Ishikawa (cell line): ENCODE data around the gene UNC5B.

Source experiments
- CEBPB ChIP-seq: IDR thresholded peaks from 2 replicates; pipeline ENCODE4 v1.6.1; 2012
- CREB1 ChIP-seq: IDR thresholded peaks from 2 replicates; pipeline ENCODE4 v1.6.1; 2012; ENCODE audit warnings: low read depth
- EGR1 ChIP-seq: IDR thresholded peaks from 2 replicates; pipeline ENCODE4 v1.6.1; 2012
- EP300 ChIP-seq: IDR thresholded peaks from 2 replicates; pipeline ENCODE4 v1.6.1; 2012; ENCODE audit warnings: borderline replicate concordance
- FOXM1 ChIP-seq: IDR thresholded peaks from 2 replicates; pipeline ENCODE4 v1.6.1; 2012; ENCODE audit warnings: low read depth, borderline replicate concordance
- NFIC ChIP-seq: IDR thresholded peaks from 2 replicates; pipeline ENCODE4 v1.6.1; 2012
- RAD21 ChIP-seq: IDR thresholded peaks from 2 replicates; pipeline ENCODE4 v1.6.1; 2012; ENCODE audit warnings: low read depth
- TAF1 ChIP-seq: IDR thresholded peaks from 2 replicates; pipeline ENCODE4 v1.6.1; 2012; ENCODE audit warnings: low read depth, mild to moderate bottlenecking
- TCF12 ChIP-seq: IDR thresholded peaks from 2 replicates; pipeline ENCODE4 v1.6.1; 2012; ENCODE audit warnings: low read depth
- TEAD4 ChIP-seq: IDR thresholded peaks from 2 replicates; pipeline ENCODE4 v1.6.1; 2012
- YY1 ChIP-seq: IDR thresholded peaks from 2 replicates; pipeline ENCODE4 v1.6.1; 2012; ENCODE audit warnings: low read depth
- ZBTB7A ChIP-seq: IDR thresholded peaks from 2 replicates; pipeline ENCODE4 v1.6.1; 2012; ENCODE audit warnings: low read depth
- TF ChIP-seq, protein P1 (sequence below): IDR thresholded peaks from 2 replicates; pipeline ENCODE4 v1.6.1; 2012
- TF ChIP-seq, protein P2 (sequence below): IDR thresholded peaks from 2 replicates; pipeline ENCODE4 v1.6.1; 2012
- TF ChIP-seq, protein P3 (sequence below): IDR thresholded peaks from 2 replicates; pipeline ENCODE4 v1.6.1; 2012; ENCODE audit warnings: low read depth, mild to moderate bottlenecking

UNC5B gene

DNA sequence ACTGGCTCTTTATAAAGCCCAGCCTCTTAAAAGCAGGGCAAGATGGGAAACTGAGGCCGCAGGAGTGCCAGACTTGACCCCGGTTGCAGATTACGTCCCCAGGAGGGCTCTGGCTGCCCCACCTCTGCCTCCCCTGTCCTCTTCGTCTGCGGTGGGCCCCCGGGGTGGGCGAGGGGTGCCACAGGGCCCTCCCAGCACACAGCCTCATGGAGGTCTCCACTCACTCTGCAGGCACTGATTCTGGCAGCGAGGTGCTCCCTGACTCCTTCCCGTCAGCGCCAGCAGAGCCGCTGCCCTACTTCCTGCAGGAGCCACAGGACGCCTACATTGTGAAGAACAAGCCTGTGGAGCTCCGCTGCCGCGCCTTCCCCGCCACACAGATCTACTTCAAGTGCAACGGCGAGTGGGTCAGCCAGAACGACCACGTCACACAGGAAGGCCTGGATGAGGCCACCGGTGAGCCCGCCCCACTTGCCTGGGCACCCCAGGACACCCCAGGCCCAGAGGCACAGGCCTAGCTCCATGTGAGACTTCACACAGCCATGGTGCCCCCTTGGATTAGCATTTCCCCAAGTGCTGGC lies 67.3 kb downstream of the UNC5B start:
- TF ChIP-seq EGR1: no peak
- no peak for TF ChIP-seq YY1
- TF ChIP-seq CREB1: no peak
- no peak for TF ChIP-seq FOXM1
- no peak for TF ChIP-seq CEBPB
- TF ChIP-seq, protein P1, sequence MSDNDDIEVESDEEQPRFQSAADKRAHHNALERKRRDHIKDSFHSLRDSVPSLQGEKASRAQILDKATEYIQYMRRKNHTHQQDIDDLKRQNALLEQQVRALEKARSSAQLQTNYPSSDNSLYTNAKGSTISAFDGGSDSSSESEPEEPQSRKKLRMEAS: no peak
- no peak for TF ChIP-seq RAD21
- no peak for TF ChIP-seq EP300
- no peak for TF ChIP-seq TEAD4
- TF ChIP-seq, protein P2, sequence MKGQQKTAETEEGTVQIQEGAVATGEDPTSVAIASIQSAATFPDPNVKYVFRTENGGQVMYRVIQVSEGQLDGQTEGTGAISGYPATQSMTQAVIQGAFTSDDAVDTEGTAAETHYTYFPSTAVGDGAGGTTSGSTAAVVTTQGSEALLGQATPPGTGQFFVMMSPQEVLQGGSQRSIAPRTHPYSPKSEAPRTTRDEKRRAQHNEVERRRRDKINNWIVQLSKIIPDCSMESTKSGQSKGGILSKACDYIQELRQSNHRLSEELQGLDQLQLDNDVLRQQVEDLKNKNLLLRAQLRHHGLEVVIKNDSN: no peak
- TF ChIP-seq NFIC: no peak
- no peak for TF ChIP-seq ZBTB7A
- TF ChIP-seq, protein P3, sequence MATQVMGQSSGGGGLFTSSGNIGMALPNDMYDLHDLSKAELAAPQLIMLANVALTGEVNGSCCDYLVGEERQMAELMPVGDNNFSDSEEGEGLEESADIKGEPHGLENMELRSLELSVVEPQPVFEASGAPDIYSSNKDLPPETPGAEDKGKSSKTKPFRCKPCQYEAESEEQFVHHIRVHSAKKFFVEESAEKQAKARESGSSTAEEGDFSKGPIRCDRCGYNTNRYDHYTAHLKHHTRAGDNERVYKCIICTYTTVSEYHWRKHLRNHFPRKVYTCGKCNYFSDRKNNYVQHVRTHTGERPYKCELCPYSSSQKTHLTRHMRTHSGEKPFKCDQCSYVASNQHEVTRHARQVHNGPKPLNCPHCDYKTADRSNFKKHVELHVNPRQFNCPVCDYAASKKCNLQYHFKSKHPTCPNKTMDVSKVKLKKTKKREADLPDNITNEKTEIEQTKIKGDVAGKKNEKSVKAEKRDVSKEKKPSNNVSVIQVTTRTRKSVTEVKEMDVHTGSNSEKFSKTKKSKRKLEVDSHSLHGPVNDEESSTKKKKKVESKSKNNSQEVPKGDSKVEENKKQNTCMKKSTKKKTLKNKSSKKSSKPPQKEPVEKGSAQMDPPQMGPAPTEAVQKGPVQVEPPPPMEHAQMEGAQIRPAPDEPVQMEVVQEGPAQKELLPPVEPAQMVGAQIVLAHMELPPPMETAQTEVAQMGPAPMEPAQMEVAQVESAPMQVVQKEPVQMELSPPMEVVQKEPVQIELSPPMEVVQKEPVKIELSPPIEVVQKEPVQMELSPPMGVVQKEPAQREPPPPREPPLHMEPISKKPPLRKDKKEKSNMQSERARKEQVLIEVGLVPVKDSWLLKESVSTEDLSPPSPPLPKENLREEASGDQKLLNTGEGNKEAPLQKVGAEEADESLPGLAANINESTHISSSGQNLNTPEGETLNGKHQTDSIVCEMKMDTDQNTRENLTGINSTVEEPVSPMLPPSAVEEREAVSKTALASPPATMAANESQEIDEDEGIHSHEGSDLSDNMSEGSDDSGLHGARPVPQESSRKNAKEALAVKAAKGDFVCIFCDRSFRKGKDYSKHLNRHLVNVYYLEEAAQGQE: no peak
- no peak for TF ChIP-seq TCF12
- TF ChIP-seq TAF1: no peak

DNA sequence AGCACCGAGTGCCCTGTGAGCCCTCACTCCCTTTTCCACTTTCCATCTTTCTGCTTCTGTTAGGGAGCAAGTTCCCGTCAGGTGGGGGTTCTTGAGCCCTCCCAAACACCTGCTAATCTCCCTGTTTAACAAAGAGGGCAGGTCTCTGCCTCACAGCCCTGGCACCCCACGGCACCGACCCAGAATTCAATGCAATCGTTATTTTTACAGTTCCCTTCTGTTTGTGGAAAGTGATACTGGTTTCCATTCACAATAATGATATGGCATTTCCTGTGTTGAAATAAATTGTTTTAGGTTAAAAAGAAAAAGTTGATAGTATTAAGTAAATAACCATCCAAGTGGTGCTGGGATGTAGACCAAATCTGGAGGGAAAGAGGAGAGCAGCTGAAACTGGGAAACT lies 67.8 kb downstream of the UNC5B start:
- TF ChIP-seq, protein P2: no peak
- TF ChIP-seq EP300 (no peak), TEAD4 (no peak)

DNA sequence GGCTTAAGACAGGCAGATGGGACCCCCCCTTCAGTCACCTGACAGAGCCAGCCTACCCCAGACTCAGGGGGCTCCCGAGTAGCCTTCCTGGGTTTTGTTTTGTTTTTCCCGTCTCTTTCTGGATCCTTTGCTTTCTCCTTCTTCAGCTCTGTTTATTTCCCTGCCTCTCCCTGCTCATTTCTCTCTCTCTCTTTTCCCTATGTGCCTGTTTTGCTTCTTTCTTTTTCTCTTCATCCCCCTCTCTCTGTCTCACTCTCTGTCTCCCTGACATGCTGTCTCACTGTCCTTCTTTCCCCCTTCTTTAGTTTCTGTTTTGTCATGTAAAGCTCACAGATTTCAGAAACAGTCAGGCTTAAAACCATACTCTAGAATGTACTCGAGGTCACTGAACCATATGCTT lies 68.5 kb downstream of the UNC5B start:
- TF ChIP-seq TCF12 (no peak), ZBTB7A (no peak), TEAD4 (no peak), EP300 (no peak)

DNA sequence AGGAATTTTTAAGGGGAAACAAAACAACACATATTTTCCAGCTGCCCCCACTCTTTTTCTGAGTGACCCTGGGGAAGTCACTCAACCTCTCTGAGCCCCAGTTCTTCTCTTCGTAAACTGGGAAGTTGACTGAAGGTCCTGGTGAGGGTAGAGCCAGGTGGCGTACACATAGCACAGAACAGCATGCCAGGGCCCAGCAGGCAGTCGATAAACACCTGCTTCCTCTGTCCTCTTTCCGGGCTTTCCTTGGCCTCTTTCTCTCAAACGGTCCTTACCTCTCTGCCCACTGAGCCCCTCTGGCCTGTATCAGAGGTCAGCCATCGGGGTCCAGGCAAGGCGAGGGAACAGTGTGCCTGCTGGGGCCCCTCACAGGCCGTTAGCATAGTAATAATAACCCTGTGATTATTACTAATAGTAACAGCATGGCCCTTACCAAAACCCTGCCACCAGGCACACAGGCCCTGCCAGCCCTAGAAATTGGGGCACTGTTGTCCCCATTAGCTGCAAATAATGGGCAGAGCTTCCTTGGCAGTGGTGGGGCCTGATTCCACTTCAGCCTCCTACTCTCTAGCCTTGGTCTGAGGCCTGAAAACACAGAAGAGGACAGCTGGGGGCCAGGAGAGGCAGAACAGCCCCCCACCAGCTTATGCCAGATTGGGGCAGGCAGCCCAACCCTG lies 69.4 kb downstream of the UNC5B start:
- no peak for TF ChIP-seq ZBTB7A
- TF ChIP-seq TEAD4: no peak
- no peak for TF ChIP-seq CREB1
- no peak for TF ChIP-seq CEBPB
- TF ChIP-seq, protein P2: no peak
- no peak for TF ChIP-seq YY1
- TF ChIP-seq, protein P1: no peak
- no peak for TF ChIP-seq TCF12
- no peak for TF ChIP-seq TAF1
- no peak for TF ChIP-seq EGR1
- no peak for TF ChIP-seq RAD21
- TF ChIP-seq, protein P3: no peak
- TF ChIP-seq NFIC: no peak
- TF ChIP-seq EP300: no peak
- no peak for TF ChIP-seq FOXM1

DNA sequence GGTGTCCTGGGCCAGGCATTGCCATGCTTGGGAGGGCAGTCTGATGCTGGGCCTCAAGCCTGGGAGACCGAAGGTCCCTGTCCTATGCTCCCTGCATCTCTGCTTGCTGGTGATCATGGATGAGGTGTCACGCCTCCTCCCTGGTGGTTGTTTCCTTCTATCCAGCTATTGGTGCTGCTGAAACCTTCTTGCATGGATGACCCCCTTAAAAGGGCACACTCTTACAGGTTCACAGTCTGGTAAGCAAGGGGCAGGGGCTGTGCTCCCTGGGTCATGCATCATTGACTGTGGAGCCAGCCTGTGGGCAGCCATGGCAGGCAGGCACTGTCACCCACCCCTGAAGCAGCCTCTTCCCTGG lies 69.9 kb downstream of the UNC5B start:
- TF ChIP-seq ZBTB7A (no peak), FOXM1 (no peak), CEBPB (no peak), TEAD4 (no peak), RAD21 (no peak), YY1 (no peak), EP300 (no peak), TCF12 (no peak), CREB1 (no peak), EGR1 (no peak), TAF1 (no peak), NFIC (no peak)
- TF ChIP-seq, protein P1: no peak
- TF ChIP-seq, protein P3: no peak
- TF ChIP-seq, protein P2: no peak
